ENCODE measurements around the gene HDGF. TPM values are rescaled to one million over a fixed set of nuclear protein-coding genes. Genes with fewer than 3 reads are reported as not detected.

HDGF gene
- total and polyA plus RNA-seq, 9 of the 15 experiments (the other 6 are each of a cell fraction or from before 2014, with no cell fraction given) = 38.8 to 601 (median 400) TPM

DNA sequence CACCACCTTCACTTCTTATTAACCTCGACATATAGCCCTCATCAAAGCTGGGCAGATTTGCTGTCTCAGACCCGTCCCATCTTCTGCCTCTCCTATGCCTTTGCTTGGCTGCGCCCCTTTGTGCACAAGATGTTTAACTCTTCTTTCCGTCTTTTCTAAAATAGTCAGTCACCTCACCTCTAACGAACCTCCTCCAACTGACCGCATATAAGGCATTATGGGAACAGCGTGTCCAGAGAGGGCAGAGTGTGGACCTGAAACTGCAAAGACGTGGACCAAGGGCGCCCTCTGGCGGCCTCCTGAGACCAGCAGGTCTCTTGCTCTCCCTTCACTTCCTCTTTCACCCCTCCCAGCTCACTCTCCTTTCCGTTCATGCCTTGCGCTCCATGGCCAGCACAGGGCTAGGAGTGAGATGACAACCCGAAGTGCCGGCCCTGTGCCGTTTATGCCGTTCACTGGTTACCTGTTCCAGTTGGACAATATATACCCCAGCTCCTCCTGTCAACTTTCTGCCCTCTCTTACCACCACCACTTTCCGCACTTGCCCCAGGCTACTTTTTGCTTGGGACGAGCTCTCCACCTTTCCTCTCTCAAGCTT, 25.7 kb downstream of the HDGF start (continued):
- TF ChIP-seq ETS2 (tag; IDR thresholded peaks at IDR 0.05; ENCODE audit: borderline replicate concordance, poor library complexity, severe bottlenecking) (no peak), CBX3 (IDR thresholded peaks at IDR 0.05; ENCODE audit: borderline replicate concordance in 1 of 2, low read length in 2 of 2) (peak in 1 of 2 experiments; percentile 90; a peak in 2 of 3 replicates), FOXA3 (CRISPR knock-in tag; conservative IDR thresholded peaks at IDR 0.05 in 1 of 2, IDR thresholded peaks at IDR 0.05 in 1 of 2) (0 out of 4 replicates have a peak, but pooled peaks of 1 of the 2 experiments have one; percentile 51), CCAR2 (IDR thresholded peaks at IDR 0.05; ENCODE audit: low read depth, low read length) (no peak), FOXK1 (CRISPR knock-in tag; IDR thresholded peaks at IDR 0.05; ENCODE audit: borderline replicate concordance) (no peak), JUNB (CRISPR knock-in tag; conservative IDR thresholded peaks at IDR 0.05) (no peak), RBM25 (IDR thresholded peaks at IDR 0.05; ENCODE audit: low read depth, low read length, severe bottlenecking) (no peak), ZNF583 (CRISPR knock-in tag; IDR thresholded peaks at IDR 0.05) (no peak), OTX1 (CRISPR knock-in tag; IDR thresholded peaks at IDR 0.05) (peak; percentile 11; the same call in 1 of the 2 replicates), ILK (tag; IDR thresholded peaks at IDR 0.05; ENCODE audit: borderline replicate concordance, low read depth) (no peak), POU5F1 (IDR thresholded peaks at IDR 0.05; ENCODE audit: borderline replicate concordance, low read depth, low read length, partially characterized antibody) (no peak), HSF4 (CRISPR knock-in tag; IDR thresholded peaks at IDR 0.05; ENCODE audit: borderline replicate concordance) (peak; percentile 65; the same call in 1 of the 2 replicates), SOX6 (IDR thresholded peaks at IDR 0.05) (peak; percentile 41; the same call in 1 of the 2 replicates)
- TF ChIP-seq, protein P1, sequence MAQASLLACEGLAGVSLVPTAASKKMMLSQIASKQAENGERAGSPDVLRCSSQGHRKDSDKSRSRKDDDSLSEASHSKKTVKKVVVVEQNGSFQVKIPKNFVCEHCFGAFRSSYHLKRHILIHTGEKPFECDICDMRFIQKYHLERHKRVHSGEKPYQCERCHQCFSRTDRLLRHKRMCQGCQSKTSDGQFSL (CRISPR knock-in tag; IDR thresholded peaks at IDR 0.05) = peak; percentile 76; the same call in 1 of the 2 replicates
- TF ChIP-seq, protein P1 (tag; IDR thresholded peaks at IDR 0.05) = 0 out of 4 replicates have a peak, but pooled peaks of 1 of the 2 experiments have one; percentile 49
- TF ChIP-seq, protein P2, sequence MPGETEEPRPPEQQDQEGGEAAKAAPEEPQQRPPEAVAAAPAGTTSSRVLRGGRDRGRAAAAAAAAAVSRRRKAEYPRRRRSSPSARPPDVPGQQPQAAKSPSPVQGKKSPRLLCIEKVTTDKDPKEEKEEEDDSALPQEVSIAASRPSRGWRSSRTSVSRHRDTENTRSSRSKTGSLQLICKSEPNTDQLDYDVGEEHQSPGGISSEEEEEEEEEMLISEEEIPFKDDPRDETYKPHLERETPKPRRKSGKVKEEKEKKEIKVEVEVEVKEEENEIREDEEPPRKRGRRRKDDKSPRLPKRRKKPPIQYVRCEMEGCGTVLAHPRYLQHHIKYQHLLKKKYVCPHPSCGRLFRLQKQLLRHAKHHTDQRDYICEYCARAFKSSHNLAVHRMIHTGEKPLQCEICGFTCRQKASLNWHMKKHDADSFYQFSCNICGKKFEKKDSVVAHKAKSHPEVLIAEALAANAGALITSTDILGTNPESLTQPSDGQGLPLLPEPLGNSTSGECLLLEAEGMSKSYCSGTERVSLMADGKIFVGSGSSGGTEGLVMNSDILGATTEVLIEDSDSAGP (CRISPR knock-in tag; IDR thresholded peaks at IDR 0.05) = no peak
- TF ChIP-seq, protein P3, sequence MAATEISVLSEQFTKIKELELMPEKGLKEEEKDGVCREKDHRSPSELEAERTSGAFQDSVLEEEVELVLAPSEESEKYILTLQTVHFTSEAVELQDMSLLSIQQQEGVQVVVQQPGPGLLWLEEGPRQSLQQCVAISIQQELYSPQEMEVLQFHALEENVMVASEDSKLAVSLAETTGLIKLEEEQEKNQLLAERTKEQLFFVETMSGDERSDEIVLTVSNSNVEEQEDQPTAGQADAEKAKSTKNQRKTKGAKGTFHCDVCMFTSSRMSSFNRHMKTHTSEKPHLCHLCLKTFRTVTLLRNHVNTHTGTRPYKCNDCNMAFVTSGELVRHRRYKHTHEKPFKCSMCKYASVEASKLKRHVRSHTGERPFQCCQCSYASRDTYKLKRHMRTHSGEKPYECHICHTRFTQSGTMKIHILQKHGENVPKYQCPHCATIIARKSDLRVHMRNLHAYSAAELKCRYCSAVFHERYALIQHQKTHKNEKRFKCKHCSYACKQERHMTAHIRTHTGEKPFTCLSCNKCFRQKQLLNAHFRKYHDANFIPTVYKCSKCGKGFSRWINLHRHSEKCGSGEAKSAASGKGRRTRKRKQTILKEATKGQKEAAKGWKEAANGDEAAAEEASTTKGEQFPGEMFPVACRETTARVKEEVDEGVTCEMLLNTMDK (IDR thresholded peaks at IDR 0.05; ENCODE audit: borderline replicate concordance, insufficient read depth, low read depth, low read length, poor library complexity, severe bottlenecking) = peak; percentile 94
- TF ChIP-seq, protein P4, sequence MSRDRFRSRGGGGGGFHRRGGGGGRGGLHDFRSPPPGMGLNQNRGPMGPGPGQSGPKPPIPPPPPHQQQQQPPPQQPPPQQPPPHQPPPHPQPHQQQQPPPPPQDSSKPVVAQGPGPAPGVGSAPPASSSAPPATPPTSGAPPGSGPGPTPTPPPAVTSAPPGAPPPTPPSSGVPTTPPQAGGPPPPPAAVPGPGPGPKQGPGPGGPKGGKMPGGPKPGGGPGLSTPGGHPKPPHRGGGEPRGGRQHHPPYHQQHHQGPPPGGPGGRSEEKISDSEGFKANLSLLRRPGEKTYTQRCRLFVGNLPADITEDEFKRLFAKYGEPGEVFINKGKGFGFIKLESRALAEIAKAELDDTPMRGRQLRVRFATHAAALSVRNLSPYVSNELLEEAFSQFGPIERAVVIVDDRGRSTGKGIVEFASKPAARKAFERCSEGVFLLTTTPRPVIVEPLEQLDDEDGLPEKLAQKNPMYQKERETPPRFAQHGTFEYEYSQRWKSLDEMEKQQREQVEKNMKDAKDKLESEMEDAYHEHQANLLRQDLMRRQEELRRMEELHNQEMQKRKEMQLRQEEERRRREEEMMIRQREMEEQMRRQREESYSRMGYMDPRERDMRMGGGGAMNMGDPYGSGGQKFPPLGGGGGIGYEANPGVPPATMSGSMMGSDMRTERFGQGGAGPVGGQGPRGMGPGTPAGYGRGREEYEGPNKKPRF (IDR thresholded peaks at IDR 0.05; ENCODE audit: low read depth, low read length) = no peak

All from K562 (cell line).